ENCODE results near the gene CIAO2A.
A peak's percentile ranks its signal among the peaks of the same experiment; 100 is the strongest.

The CIAO2A gene

GRCh38 chr15:64070106-64070505 is 23.5 kb downstream of the CIAO2A start:
- no peaks in the 10 kb centered on the region for H3K79me1 ChIP-seq (ENCODE audit: low read length)
- H2AK5ac ChIP-seq (ENCODE audit: low read length) = no peak overlapping the region
- no CpG with 5 or more reads among the region's 3 CpGs for WGBS (ENCODE audit: extremely low coverage, insufficient coverage, insufficient read length)
- no peak overlapping the region for H4K12ac ChIP-seq (ENCODE audit: low read depth, low read length)
- no peak overlapping the region for H2BK120ac ChIP-seq (ENCODE audit: insufficient read depth, low read length, poor library complexity)
- H3K36me3 ChIP-seq (ENCODE audit: control insufficient read depth in 1 of 2, insufficient read depth in 2 of 2, low read length in 2 of 2) = peaks cover 7 to 10% of the 10 kb centered on the region in 2 experiments
- no peaks in the 10 kb centered on the region for H3K27me3 ChIP-seq (ENCODE audit: insufficient read depth, low read length)
- H2BK5ac ChIP-seq (ENCODE audit: low read depth, low read length, poor library complexity) = no peak overlapping the region
- H3K18ac ChIP-seq (ENCODE audit: low read length) = no peak overlapping the region
- no peak for DNase-seq
- H3K9ac ChIP-seq (ENCODE audit: low read length) = no peak overlapping the region
- no peak overlapping the region for H3K4me2 ChIP-seq (ENCODE audit: low read length)
- no peak overlapping the region for H4K8ac ChIP-seq (ENCODE audit: low read depth, low read length)
- no peak overlapping the region for H3K14ac ChIP-seq (ENCODE audit: low read length)
- no peaks in the 10 kb centered on the region for H3K79me2 ChIP-seq (ENCODE audit: control insufficient read depth, insufficient read depth, low read length, poor library complexity)
- H3K9me3 ChIP-seq (ENCODE audit: insufficient read depth, low read depth, low read length) = no peaks in the 10 kb centered on the region
- H2BK12ac ChIP-seq (ENCODE audit: low read length) = no peak overlapping the region
- no peak overlapping the region for H3K27ac ChIP-seq (ENCODE audit: low read depth, low read length)
- no peak overlapping the region for H3K4ac ChIP-seq (ENCODE audit: low read depth, low read length)
- H2AFZ ChIP-seq (ENCODE audit: insufficient read depth, low read length, poor library complexity) = no peak overlapping the region
- no peak overlapping the region for H3K4me3 ChIP-seq (ENCODE audit: low read depth, low read length)
- no peaks in the 10 kb centered on the region for H3K4me1 ChIP-seq (ENCODE audit: control insufficient read depth in 1 of 2, insufficient read depth in 2 of 2, low read length in 2 of 2)
- no peak overlapping the region for H4K91ac ChIP-seq (ENCODE audit: low read depth, low read length)
- no peak overlapping the region for H3K23ac ChIP-seq (ENCODE audit: low read length)

DNA sequence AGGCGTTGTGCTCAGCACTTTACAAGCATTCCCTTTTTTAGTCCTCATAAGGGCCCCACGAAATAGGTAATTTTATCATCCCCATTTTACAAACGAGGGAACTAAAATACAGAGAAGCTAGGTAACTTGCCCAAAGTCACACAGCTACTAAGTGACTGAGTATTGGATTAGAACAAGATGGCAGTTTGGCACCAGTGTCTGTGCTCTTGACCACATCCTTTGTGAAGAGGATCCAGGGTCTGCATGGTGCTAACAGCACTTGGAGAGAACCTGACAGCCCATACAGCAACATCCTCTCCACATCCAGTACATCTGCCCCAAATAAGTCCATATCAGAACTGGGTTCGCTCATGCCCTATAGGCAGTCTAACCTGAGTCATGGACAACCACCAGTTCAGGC is 25.5 kb downstream of the CIAO2A start:
- H2BK5ac ChIP-seq (ENCODE audit: low read depth, low read length, poor library complexity) = no peak overlapping the region
- no peak overlapping the region for H3K4me2 ChIP-seq (ENCODE audit: low read length)
- no peak overlapping the region for H4K91ac ChIP-seq (ENCODE audit: low read depth, low read length)
- H3K27ac ChIP-seq (ENCODE audit: low read depth, low read length) = no peak overlapping the region
- no peak overlapping the region for H2BK12ac ChIP-seq (ENCODE audit: low read length)
- H3K79me1 ChIP-seq (ENCODE audit: low read length) = no peaks in the 10 kb centered on the region
- H2BK120ac ChIP-seq (ENCODE audit: insufficient read depth, low read length, poor library complexity) = no peak overlapping the region
- peaks cover 4 to 6% of the 10 kb centered on the region in 2 experiments for H3K36me3 ChIP-seq (ENCODE audit: control insufficient read depth in 1 of 2, insufficient read depth in 2 of 2, low read length in 2 of 2)
- H2AFZ ChIP-seq (ENCODE audit: insufficient read depth, low read length, poor library complexity) = no peak overlapping the region
- no peak overlapping the region for H3K18ac ChIP-seq (ENCODE audit: low read length)
- H3K79me2 ChIP-seq (ENCODE audit: control insufficient read depth, insufficient read depth, low read length, poor library complexity) = no peaks in the 10 kb centered on the region
- H4K12ac ChIP-seq (ENCODE audit: low read depth, low read length) = no peak overlapping the region
- no peak overlapping the region for H3K4ac ChIP-seq (ENCODE audit: low read depth, low read length)
- H3K4me1 ChIP-seq (ENCODE audit: control insufficient read depth in 1 of 2, insufficient read depth in 2 of 2, low read length in 2 of 2) = no peaks in the 10 kb centered on the region
- no peak overlapping the region for H3K9ac ChIP-seq (ENCODE audit: low read length)
- no peak overlapping the region for H3K14ac ChIP-seq (ENCODE audit: low read length)
- no peaks in the 10 kb centered on the region for H3K27me3 ChIP-seq (ENCODE audit: insufficient read depth, low read length)
- no peak overlapping the region for H3K23ac ChIP-seq (ENCODE audit: low read length)
- no peak for DNase-seq
- no peak overlapping the region for H2AK5ac ChIP-seq (ENCODE audit: low read length)
- peaks cover 1% of the 10 kb centered on the region for H3K9me3 ChIP-seq (ENCODE audit: insufficient read depth, low read depth, low read length)
- no CpG with 5 or more reads among the region's 4 CpGs for WGBS (ENCODE audit: extremely low coverage, insufficient coverage, insufficient read length)
- no peak overlapping the region for H4K8ac ChIP-seq (ENCODE audit: low read depth, low read length)
- H3K4me3 ChIP-seq (ENCODE audit: low read depth, low read length) = no peak overlapping the region

GRCh38 chr15:64067564-64068030 is 26.0 kb downstream of the CIAO2A start:
- Histone ChIP-seq H3K4ac (ENCODE audit: low read depth, low read length) (no peak overlapping the region), H2BK12ac (ENCODE audit: low read length) (no peak overlapping the region), H2AFZ (ENCODE audit: insufficient read depth, low read length, poor library complexity) (no peak overlapping the region), H3K4me3 (ENCODE audit: low read depth, low read length) (no peak overlapping the region), H3K9ac (ENCODE audit: low read length) (no peak overlapping the region), H3K4me1 (ENCODE audit: control insufficient read depth in 1 of 2, insufficient read depth in 2 of 2, low read length in 2 of 2) (no peaks in the 10 kb centered on the region), H2BK120ac (ENCODE audit: insufficient read depth, low read length, poor library complexity) (no peak overlapping the region), H3K36me3 (ENCODE audit: control insufficient read depth in 1 of 2, insufficient read depth in 2 of 2, low read length in 2 of 2) (peaks cover 4 to 6% of the 10 kb centered on the region in 2 experiments), H2BK5ac (ENCODE audit: low read depth, low read length, poor library complexity) (no peak overlapping the region), H3K14ac (ENCODE audit: low read length) (no peak overlapping the region), H3K23ac (ENCODE audit: low read length) (no peak overlapping the region), H4K91ac (ENCODE audit: low read depth, low read length) (no peak overlapping the region), H3K79me1 (ENCODE audit: low read length) (no peaks in the 10 kb centered on the region), H3K18ac (ENCODE audit: low read length) (no peak overlapping the region), H3K27ac (ENCODE audit: low read depth, low read length) (no peak overlapping the region), H4K12ac (ENCODE audit: low read depth, low read length) (no peak overlapping the region), H2AK5ac (ENCODE audit: low read length) (no peak overlapping the region), H3K79me2 (ENCODE audit: control insufficient read depth, insufficient read depth, low read length, poor library complexity) (no peaks in the 10 kb centered on the region), H4K8ac (ENCODE audit: low read depth, low read length) (no peak overlapping the region), H3K27me3 (ENCODE audit: insufficient read depth, low read length) (no peaks in the 10 kb centered on the region), H3K4me2 (ENCODE audit: low read length) (no peak overlapping the region), H3K9me3 (ENCODE audit: insufficient read depth, low read depth, low read length) (peaks cover 1% of the 10 kb centered on the region)
- peak; percentile 65 to 89 for DNase-seq
- no CpG with 5 or more reads among the region's 11 CpGs for WGBS (ENCODE audit: extremely low coverage, insufficient coverage, insufficient read length)

GRCh38 chr15:64066451-64066850 is 27.2 kb downstream of the CIAO2A start:
- Histone ChIP-seq H3K18ac (ENCODE audit: low read length) (no peak overlapping the region), H2BK12ac (ENCODE audit: low read length) (no peak overlapping the region), H3K9me3 (ENCODE audit: insufficient read depth, low read depth, low read length) (peaks cover 1% of the 10 kb centered on the region), H3K14ac (ENCODE audit: low read length) (no peak overlapping the region), H3K4me1 (ENCODE audit: control insufficient read depth in 1 of 2, insufficient read depth in 2 of 2, low read length in 2 of 2) (no peaks in the 10 kb centered on the region), H3K27ac (ENCODE audit: low read depth, low read length) (no peak overlapping the region), H4K91ac (ENCODE audit: low read depth, low read length) (no peak overlapping the region), H3K27me3 (ENCODE audit: insufficient read depth, low read length) (no peaks in the 10 kb centered on the region), H3K36me3 (ENCODE audit: control insufficient read depth in 1 of 2, insufficient read depth in 2 of 2, low read length in 2 of 2) (peaks cover 0 to under 1% of the 10 kb centered on the region in 2 experiments), H3K4me3 (ENCODE audit: low read depth, low read length) (no peak overlapping the region), H4K12ac (ENCODE audit: low read depth, low read length) (no peak overlapping the region), H2BK5ac (ENCODE audit: low read depth, low read length, poor library complexity) (no peak overlapping the region), H3K23ac (ENCODE audit: low read length) (no peak overlapping the region), H2AFZ (ENCODE audit: insufficient read depth, low read length, poor library complexity) (no peak overlapping the region), H3K79me1 (ENCODE audit: low read length) (no peaks in the 10 kb centered on the region), H2AK5ac (ENCODE audit: low read length) (no peak overlapping the region), H3K79me2 (ENCODE audit: control insufficient read depth, insufficient read depth, low read length, poor library complexity) (no peaks in the 10 kb centered on the region), H3K9ac (ENCODE audit: low read length) (no peak overlapping the region), H2BK120ac (ENCODE audit: insufficient read depth, low read length, poor library complexity) (no peak overlapping the region), H3K4ac (ENCODE audit: low read depth, low read length) (no peak overlapping the region), H4K8ac (ENCODE audit: low read depth, low read length) (no peak overlapping the region), H3K4me2 (ENCODE audit: low read length) (no peak overlapping the region)
- DNase-seq = no peak
- WGBS (ENCODE audit: extremely low coverage, insufficient coverage, insufficient read length) = no CpG with 5 or more reads among the region's 1 CpG

All from trophoblast cell (in vitro differentiated cells and primary cell).